Pancreas (tissue), 10 donors: ENCODE measurements around the gene FOXP2. TPM values are rescaled to one million over a fixed set of nuclear protein-coding genes. Genes with fewer than 3 reads are reported as not detected.
"Not testable (repeated sequence)": the region's sequence is repeated elsewhere in the genome, so short reads cannot be mapped to it uniquely, and the experiment has no call there.

ENCODE experiments used
- ATAC-seq, 4 donors: fragments of 200-7000 bp; cut with Tn5 transposase; one replicate each; pipeline versions ENCODE4 v1.8.0 to v1.9.1; 2020; ENCODE audit warnings: mild to moderate bottlenecking in 4 of 4, moderate library complexity in 4 of 4
- DNase-seq, 6 donors: peaks; one replicate each; pipeline ENCODE4 v3.0.0-alpha.2; 2020
- FAIRE-seq: peaks from 2 replicates; lab custom pipeline; 2012; peaks lifted over from hg19 to GRCh38; lab: Jason Lieb, UNC
- H3K27ac ChIP-seq, 4 donors: fragments of 200-600 bp; sonication (generic); 1 replicate in 3 of 4; 2 replicates in 1 of 4; pipeline versions ENCODE4 v1.5.0 to v1.8.0; 2020
- H3K27me3 ChIP-seq, 4 donors: fragments of 200-600 bp; one replicate each; pipeline ENCODE4 v1.8.0; 2021
- H3K36me3 ChIP-seq, 3 donors: fragments of 200-600 bp; sonication (generic) in 1 of 3; one replicate each; pipeline versions ENCODE4 v1.5.0 to v1.8.0; 2020 to 2021
- H3K4me1 ChIP-seq, 3 donors: fragments of 200-600 bp; one replicate each; pipeline ENCODE4 v1.8.0; 2021
- H3K4me3 ChIP-seq, 4 donors: fragments of 200-600 bp; sonication (generic) in 2 of 4; one replicate each; pipeline versions ENCODE4 v1.5.0 to v1.8.0; 2020 to 2021
- H3K9me3 ChIP-seq, 4 donors: fragments of 200-600 bp; one replicate each; pipeline ENCODE4 v1.8.0; 2021
- CTCF ChIP-seq, 4 donors: fragments of 200-600 bp; sonication (generic) in 3 of 4; IDR thresholded peaks; one replicate each; pipeline versions ENCODE4 v1.5.0 to v1.8.0; 2021; ENCODE audit warnings: antibody characterized with exemption in 4 of 4
- WGBS, 2 donors: extraction: QIAGEN DNeasy Blood & Tissue Kit; methylation state at CpG; one replicate each; pipeline ENCODE4 v1.1.7; 2013; 5-methylcytosine and 5-hydroxymethylcytosine counted together
- intact Hi-C, 3 donors: fragments of 100-400 bp; cut with DNase I; formaldehyde crosslinking; loops; one replicate each; pipeline versions ENCODE4 v1.11.1 to v1.14.2; 2022
- polyA plus RNA-seq, 2 donors: library from polyadenylated mRNA; stranded (reverse); fragments of 200-250 nt; gene quantifications; one replicate each; pipeline ENCODE4 v1.2.3, GENCODE V29; 2013
- total RNA-seq, 6 donors: library from RNA; stranded (reverse); fragmentation: NEBNext Ultra II Directional in 4 of 6; extraction: Animal tissue kit (Norgen Biotek cat#: 25700) in 4 of 6; gene quantifications; one replicate each; pipeline versions ENCODE4 v1.2.1 to v1.2.4, GENCODE V29; 2021 to 2023
- donor health status: healthy with polysubstance abuse.
- donor health status: DM: no; HTN: no; CAD: no; lungs with moderate emphysema.
- donor health status: DM: no; HTN: no; CAD: no.
- donor health status: control.
- donor health status: control.
- donor health status: Bipolar disorder and iron deficiency.
- donor health status: DM: yes; HTN: yes; CAD: no.
- donor health status: DM: no; HTN: no; CAD: no.
- donor health status: DM: no; HTN: no; CAD: no.
- donor health status: DM: yes; HTN: yes; CAD: no.

FOXP2 gene
- total and polyA plus RNA-seq, 8 donors: 2.7 to 12.6 (median 10.2) TPM

- intact Hi-C loops: no loop called here
- WGBS, 2 donors: 94 to 100% methylated on average over 1 of the region's 1 CpG
- DNase-seq (peak in 1 of 6 donors; percentile 10), ATAC-seq (no peak), FAIRE-seq (no peak)
- Histone ChIP-seq H3K27me3 (no peaks in the 10 kb centered on the region), H3K9me3 (no peaks in the 10 kb centered on the region), H3K4me1 (no peaks in the 10 kb centered on the region), H3K27ac (no peak overlapping the region), H3K4me3 (no peak overlapping the region), H3K36me3 (no peaks in the 10 kb centered on the region)
- TF ChIP-seq CTCF (IDR thresholded peaks at IDR 0.05): no peak
Measured at GRCh38 chr7:114487174-114487573, 72.6 kb downstream of the FOXP2 start.

- Histone ChIP-seq H3K4me3 (no peak overlapping the region), H3K27me3 (no peaks in the 10 kb centered on the region), H3K27ac (no peak overlapping the region), H3K9me3 (no peaks in the 10 kb centered on the region), H3K36me3 (no peaks in the 10 kb centered on the region), H3K4me1 (no peaks in the 10 kb centered on the region)
- no peak for TF ChIP-seq CTCF (IDR thresholded peaks at IDR 0.05)
- ATAC-seq (no peak), FAIRE-seq (no peak), DNase-seq (no peak)
- intact Hi-C loops: no loop called here
- 81 to 85% methylated on average over 2 of the region's 2 CpGs for WGBS, 2 donors
Measured at GRCh38 chr7:114488696-114489095, 74.1 kb downstream of the FOXP2 start.

GRCh38 chr7:114497491-114497890 lies 82.9 kb downstream of the FOXP2 start:
- DNase-seq, H3K27me3 ChIP-seq, H3K9me3 ChIP-seq, FAIRE-seq, intact Hi-C loops, H3K4me1 ChIP-seq, H3K4me3 ChIP-seq, H3K36me3 ChIP-seq, ATAC-seq, H3K27ac ChIP-seq: not testable (repeated sequence)
- WGBS, 2 donors: 98 to 100% methylated on average over 1 of the region's 1 CpG

- FAIRE-seq (peak; percentile 71), DNase-seq (no peak), ATAC-seq (peak; percentile 72 to 88 (median 84))
- WGBS, 2 donors: 10 to 15% methylated on average over 5 of the region's 5 CpGs
- Histone ChIP-seq H3K27ac (no peak overlapping the region), H3K27me3 (no peaks in the 10 kb centered on the region), H3K4me3 (no peak overlapping the region), H3K9me3 (no peaks in the 10 kb centered on the region), H3K4me1 (peaks cover 0 to 9% (median 5%) of the 10 kb centered on the region in 3 donors), H3K36me3 (no peaks in the 10 kb centered on the region)
- TF ChIP-seq CTCF (IDR thresholded peaks at IDR 0.05): no peak
- intact Hi-C loops: no loop called here
Measured at GRCh38 chr7:114502454-114503254, 88.0 kb downstream of the FOXP2 start.

GRCh38 chr7:114504586-114504985 lies 90.0 kb downstream of the FOXP2 start:
- TF ChIP-seq CTCF (IDR thresholded peaks at IDR 0.05): no peak
- FAIRE-seq (no peak), ATAC-seq (no peak), DNase-seq (no peak)
- WGBS, 2 donors: 78 to 83% methylated on average over 1 of the region's 1 CpG
- Histone ChIP-seq H3K27ac (no peak overlapping the region), H3K4me3 (no peak overlapping the region), H3K27me3 (no peaks in the 10 kb centered on the region), H3K36me3 (no peaks in the 10 kb centered on the region), H3K4me1 (peaks cover 0 to 9% (median 5%) of the 10 kb centered on the region in 3 donors), H3K9me3 (no peaks in the 10 kb centered on the region)
- intact Hi-C loops: no loop called here
